ENCODE results near the gene GAB2. TPM values are rescaled to one million over a fixed set of nuclear protein-coding genes. Genes with fewer than 3 reads are reported as not detected.

GAB2 gene
- total and polyA plus RNA-seq, 2 of the 13 experiments (the other 11 are each of a cell fraction or from before 2014, with no cell fraction given), result 4.1 to 8.6 TPM

DNA sequence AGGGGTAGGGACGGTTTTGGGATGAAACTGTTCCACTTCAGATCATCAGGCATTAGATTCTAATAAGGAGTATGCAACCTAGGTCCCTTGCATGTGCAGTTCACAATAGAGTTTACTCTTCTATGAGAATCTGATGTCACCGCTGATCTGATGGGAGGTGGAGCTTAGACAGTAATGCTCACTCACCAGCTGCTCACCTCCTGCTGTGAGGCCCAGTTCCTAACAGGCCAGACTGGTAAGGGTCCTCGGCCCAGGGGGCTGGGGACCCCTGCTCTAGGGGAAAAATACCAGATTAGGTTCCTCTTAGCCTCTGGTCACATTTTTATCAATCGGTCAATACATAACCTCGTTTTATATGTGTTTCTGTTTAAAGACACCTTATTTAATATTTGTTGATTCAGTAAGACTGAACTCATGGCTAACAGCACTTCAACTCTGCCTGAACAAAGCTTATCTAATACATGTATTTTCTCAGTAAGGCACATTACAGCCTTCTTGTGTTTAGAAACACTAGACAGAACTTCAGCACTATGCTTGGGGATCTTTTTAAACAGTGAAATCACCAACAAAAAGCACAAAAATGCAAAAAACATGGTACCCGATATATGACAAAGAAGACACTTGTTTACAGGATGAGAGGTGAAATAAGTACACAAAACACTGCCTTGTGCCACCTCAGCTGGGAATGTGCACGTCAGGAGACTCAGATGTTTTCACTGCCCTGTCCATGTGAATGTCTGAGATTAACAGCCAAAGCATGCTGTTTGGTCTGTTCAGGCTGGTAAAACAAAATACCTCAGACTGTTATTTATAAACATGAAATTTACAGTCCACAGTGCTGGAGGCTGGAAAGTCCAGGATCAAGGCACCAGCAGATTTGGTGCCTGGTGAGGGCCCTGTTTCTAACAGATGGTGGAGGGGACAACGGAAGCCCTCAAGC lies 121.4 kb downstream of the GAB2 start:
- intact Hi-C loops (cut with micrococcal nuclease; ENCODE audit: unreplicated experiment), result no loop called here
- no peak overlapping the region for H3K4me3 ChIP-seq (replicated peaks in 1 of 3; ENCODE audit: insufficient read depth in 1 of 3, low read depth in 2 of 3, low read length in 3 of 3)
- in situ Hi-C loops (cut with HindIII; ENCODE audit: extremely low pct_ligation_motif_present, low pct_unique_long_range_greater_than_20kb), result no loop called here
- TF ChIP-seq ZNF546 (CRISPR knock-in tag; conservative IDR thresholded peaks at IDR 0.05), result no peak
- TF ChIP-seq, protein P1, sequence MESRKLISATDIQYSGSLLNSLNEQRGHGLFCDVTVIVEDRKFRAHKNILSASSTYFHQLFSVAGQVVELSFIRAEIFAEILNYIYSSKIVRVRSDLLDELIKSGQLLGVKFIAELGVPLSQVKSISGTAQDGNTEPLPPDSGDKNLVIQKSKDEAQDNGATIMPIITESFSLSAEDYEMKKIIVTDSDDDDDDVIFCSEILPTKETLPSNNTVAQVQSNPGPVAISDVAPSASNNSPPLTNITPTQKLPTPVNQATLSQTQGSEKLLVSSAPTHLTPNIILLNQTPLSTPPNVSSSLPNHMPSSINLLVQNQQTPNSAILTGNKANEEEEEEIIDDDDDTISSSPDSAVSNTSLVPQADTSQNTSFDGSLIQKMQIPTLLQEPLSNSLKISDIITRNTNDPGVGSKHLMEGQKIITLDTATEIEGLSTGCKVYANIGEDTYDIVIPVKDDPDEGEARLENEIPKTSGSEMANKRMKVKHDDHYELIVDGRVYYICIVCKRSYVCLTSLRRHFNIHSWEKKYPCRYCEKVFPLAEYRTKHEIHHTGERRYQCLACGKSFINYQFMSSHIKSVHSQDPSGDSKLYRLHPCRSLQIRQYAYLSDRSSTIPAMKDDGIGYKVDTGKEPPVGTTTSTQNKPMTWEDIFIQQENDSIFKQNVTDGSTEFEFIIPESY (CRISPR knock-in tag; IDR thresholded peaks at IDR 0.05), result no peak
- no peak for TF ChIP-seq ZNF678 (CRISPR knock-in tag; IDR thresholded peaks at IDR 0.05)
- TF ChIP-seq, protein P2, sequence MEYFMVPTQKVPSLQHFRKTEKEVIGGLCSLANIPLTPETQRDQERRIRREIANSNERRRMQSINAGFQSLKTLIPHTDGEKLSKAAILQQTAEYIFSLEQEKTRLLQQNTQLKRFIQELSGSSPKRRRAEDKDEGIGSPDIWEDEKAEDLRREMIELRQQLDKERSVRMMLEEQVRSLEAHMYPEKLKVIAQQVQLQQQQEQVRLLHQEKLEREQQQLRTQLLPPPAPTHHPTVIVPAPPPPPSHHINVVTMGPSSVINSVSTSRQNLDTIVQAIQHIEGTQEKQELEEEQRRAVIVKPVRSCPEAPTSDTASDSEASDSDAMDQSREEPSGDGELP (IDR thresholded peaks at IDR 0.05; ENCODE audit: borderline replicate concordance, low read depth), result 0 out of 2 replicates have a peak, but pooled peaks have one; percentile 10
- TF ChIP-seq, protein P3, sequence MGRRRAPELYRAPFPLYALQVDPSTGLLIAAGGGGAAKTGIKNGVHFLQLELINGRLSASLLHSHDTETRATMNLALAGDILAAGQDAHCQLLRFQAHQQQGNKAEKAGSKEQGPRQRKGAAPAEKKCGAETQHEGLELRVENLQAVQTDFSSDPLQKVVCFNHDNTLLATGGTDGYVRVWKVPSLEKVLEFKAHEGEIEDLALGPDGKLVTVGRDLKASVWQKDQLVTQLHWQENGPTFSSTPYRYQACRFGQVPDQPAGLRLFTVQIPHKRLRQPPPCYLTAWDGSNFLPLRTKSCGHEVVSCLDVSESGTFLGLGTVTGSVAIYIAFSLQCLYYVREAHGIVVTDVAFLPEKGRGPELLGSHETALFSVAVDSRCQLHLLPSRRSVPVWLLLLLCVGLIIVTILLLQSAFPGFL (CRISPR knock-in tag; IDR thresholded peaks at IDR 0.05), result no peak
- TF ChIP-seq, protein P4, sequence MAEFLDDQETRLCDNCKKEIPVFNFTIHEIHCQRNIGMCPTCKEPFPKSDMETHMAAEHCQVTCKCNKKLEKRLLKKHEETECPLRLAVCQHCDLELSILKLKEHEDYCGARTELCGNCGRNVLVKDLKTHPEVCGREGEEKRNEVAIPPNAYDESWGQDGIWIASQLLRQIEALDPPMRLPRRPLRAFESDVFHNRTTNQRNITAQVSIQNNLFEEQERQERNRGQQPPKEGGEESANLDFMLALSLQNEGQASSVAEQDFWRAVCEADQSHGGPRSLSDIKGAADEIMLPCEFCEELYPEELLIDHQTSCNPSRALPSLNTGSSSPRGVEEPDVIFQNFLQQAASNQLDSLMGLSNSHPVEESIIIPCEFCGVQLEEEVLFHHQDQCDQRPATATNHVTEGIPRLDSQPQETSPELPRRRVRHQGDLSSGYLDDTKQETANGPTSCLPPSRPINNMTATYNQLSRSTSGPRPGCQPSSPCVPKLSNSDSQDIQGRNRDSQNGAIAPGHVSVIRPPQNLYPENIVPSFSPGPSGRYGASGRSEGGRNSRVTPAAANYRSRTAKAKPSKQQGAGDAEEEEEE (CRISPR knock-in tag; IDR thresholded peaks at IDR 0.05; ENCODE audit: borderline replicate concordance), result no peak
- TF ChIP-seq CBX5 (CRISPR knock-in tag; IDR thresholded peaks at IDR 0.05; ENCODE audit: borderline replicate concordance), result no peak
- no peak for TF ChIP-seq SKI (IDR thresholded peaks at IDR 0.05; ENCODE audit: partially characterized antibody)
- no peak for TF ChIP-seq HOXD1 (CRISPR knock-in tag; IDR thresholded peaks at IDR 0.05)
- TF ChIP-seq, protein P5, sequence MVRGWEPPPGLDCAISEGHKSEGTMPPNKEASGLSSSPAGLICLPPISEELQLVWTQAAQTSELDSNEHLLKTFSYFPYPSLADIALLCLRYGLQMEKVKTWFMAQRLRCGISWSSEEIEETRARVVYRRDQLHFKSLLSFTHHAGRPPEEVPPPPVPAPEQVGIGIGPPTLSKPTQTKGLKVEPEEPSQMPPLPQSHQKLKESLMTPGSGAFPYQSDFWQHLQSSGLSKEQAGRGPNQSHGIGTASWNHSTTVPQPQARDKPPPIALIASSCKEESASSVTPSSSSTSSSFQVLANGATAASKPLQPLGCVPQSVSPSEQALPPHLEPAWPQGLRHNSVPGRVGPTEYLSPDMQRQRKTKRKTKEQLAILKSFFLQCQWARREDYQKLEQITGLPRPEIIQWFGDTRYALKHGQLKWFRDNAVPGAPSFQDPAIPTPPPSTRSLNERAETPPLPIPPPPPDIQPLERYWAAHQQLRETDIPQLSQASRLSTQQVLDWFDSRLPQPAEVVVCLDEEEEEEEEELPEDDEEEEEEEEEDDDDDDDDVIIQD (CRISPR knock-in tag; IDR thresholded peaks at IDR 0.05; ENCODE audit: low read depth), result 0 out of 2 replicates have a peak, but pooled peaks have one; percentile 22
- no peak for TF ChIP-seq RAD51 (IDR thresholded peaks at IDR 0.05; ENCODE audit: borderline replicate concordance)
- 0 out of 2 replicates have a peak, but pooled peaks have one; percentile 20 for TF ChIP-seq FOXA3 (CRISPR knock-in tag; IDR thresholded peaks at IDR 0.05)
- no peak for TF ChIP-seq FOXP1 (IDR thresholded peaks at IDR 0.05)
- TF ChIP-seq FOXP1 (CRISPR knock-in tag; IDR thresholded peaks at IDR 0.05), result peak; percentile 16; the same call in 1 of the 2 replicates
- no peak for TF ChIP-seq CENPT (CRISPR knock-in tag; IDR thresholded peaks at IDR 0.05; ENCODE audit: low read depth)
- no peak for TF ChIP-seq KDM1A (CRISPR knock-in tag; IDR thresholded peaks at IDR 0.05)
- TF ChIP-seq GATAD2A (CRISPR knock-in tag; IDR thresholded peaks at IDR 0.05), result 0 out of 2 replicates have a peak, but pooled peaks have one; percentile 5

More for the DNA sequence above, 121.4 kb downstream of the GAB2 start:
- H3K4me2 ChIP-seq (ENCODE audit: low read depth, low read length), result no peak overlapping the region
- DNase-seq (ENCODE audit: low spot score) (no peak), ATAC-seq (no peak; the same call in 2 of the 3 replicates), FAIRE-seq (no peak)
- no peak overlapping the region for H3K27ac ChIP-seq (ENCODE audit: extremely low read length, insufficient read depth, low read length)
- no peak overlapping the region for H3K9ac ChIP-seq (ENCODE audit: insufficient read depth, low read depth, low read length)
- no peaks in the 10 kb centered on the region for H3K36me3 ChIP-seq (replicated peaks in 1 of 2; ENCODE audit: control insufficient read depth in 1 of 2, insufficient read depth in 2 of 2, low read length in 2 of 2)
- H3K9me3 ChIP-seq (ENCODE audit: low read length), result no peaks in the 10 kb centered on the region
- WGBS (ENCODE audit: low lambda C conversion rate), result 88% methylated on average over 8 of the region's 8 CpGs
- no TSS peak for BruUV-seq (replicated peaks)
- H3K4me1 ChIP-seq (ENCODE audit: insufficient read depth, low read length), result peaks cover 65% of the 10 kb centered on the region
- H3K27me3 ChIP-seq (ENCODE audit: control insufficient read depth in 1 of 2, insufficient read depth in 2 of 2, low read length in 2 of 2), result no peaks in the 10 kb centered on the region
- H3K79me2 ChIP-seq (ENCODE audit: insufficient read depth, low read length), result no peaks in the 10 kb centered on the region
- H2AFZ ChIP-seq (ENCODE audit: low read length), result no peak overlapping the region
- CTCF ChIA-PET (ENCODE audit: low intra/inter-chr PET ratio, low total read pairs), result no interaction called here
- POLR2A ChIA-PET, result no interaction called here
- H4K20me1 ChIP-seq (ENCODE audit: insufficient read depth, low read length), result no peaks in the 10 kb centered on the region
